Measurements from ENCODE around the gene COBL. TPM values are rescaled to one million over a fixed set of nuclear protein-coding genes. Genes with fewer than 3 reads are reported as not detected.

Gene COBL
- total RNA-seq, 1 experiment from 2014 or later: 52.3 TPM

GRCh38 chr7:51070151-51070550 lies 246.5 kb downstream of the COBL start:
- Histone ChIP-seq H2BK120ac (ENCODE audit: low read depth, low read length, poor library complexity, severe bottlenecking) (no peak overlapping the region), H2BK15ac (ENCODE audit: low read depth, low read length) (no peak overlapping the region), H3K23ac (ENCODE audit: insufficient read length, low read depth, low read length) (no peak overlapping the region), H3K79me1 (ENCODE audit: insufficient read depth, low read depth, low read length, poor library complexity, severe bottlenecking) (no peaks in the 10 kb centered on the region), H2AFZ (ENCODE audit: low read length) (no peak overlapping the region), H4K5ac (ENCODE audit: insufficient read length, low read depth, low read length) (no peak overlapping the region), H3T11ph (ENCODE audit: low read length) (no peak overlapping the region), H2BK5ac (ENCODE audit: insufficient read length, low read length) (no peak overlapping the region), H3K79me2 (ENCODE audit: insufficient read depth, low read length) (no peaks in the 10 kb centered on the region), H3K18ac (ENCODE audit: insufficient read length, low read depth, low read length) (no peak overlapping the region), H3K23me2 (ENCODE audit: insufficient read length, low read depth, low read length, poor library complexity, severe bottlenecking) (no peaks in the 10 kb centered on the region), H3K27ac (ENCODE audit: insufficient read length, low read depth, low read length) (no peak overlapping the region), H3K14ac (ENCODE audit: insufficient read depth, low read length) (no peak overlapping the region), H4K91ac (ENCODE audit: insufficient read length, low read depth, low read length) (no peak overlapping the region), H4K20me1 (ENCODE audit: control insufficient read depth, insufficient read depth, insufficient read length) (no peaks in the 10 kb centered on the region), H4K8ac (replicated peaks; ENCODE audit: insufficient read length, low read depth, low read length) (no peak overlapping the region), H3K4me2 (ENCODE audit: insufficient read depth, insufficient read length, low read length) (no peak overlapping the region), H3K27me3 (ENCODE audit: insufficient read depth, low read length) (no peaks in the 10 kb centered on the region), H2BK20ac (ENCODE audit: low read depth, low read length, poor library complexity, severe bottlenecking) (no peak overlapping the region), H2AK5ac (ENCODE audit: insufficient read length, low read length) (no peak overlapping the region), H2BK12ac (ENCODE audit: insufficient read length, low read depth, low read length) (no peak overlapping the region), H3K4ac (ENCODE audit: low read depth, low read length) (no peak overlapping the region), H3K56ac (ENCODE audit: insufficient read length, low read depth, low read length) (no peak overlapping the region), H3K9me3 (ENCODE audit: control insufficient read depth, low read depth, low read length) (no peaks in the 10 kb centered on the region), H3K4me1 (ENCODE audit: insufficient read depth, low read length) (peaks cover 2% of the 10 kb centered on the region; the same call in 1 of the 2 replicates), H3K9ac (ENCODE audit: extremely low read depth, insufficient read length, low read length) (no peak overlapping the region)
- Mint-ChIP-seq H3K27ac (no peak overlapping the region; a peak in 1 of 7 replicates), H3K4me3 (no peak overlapping the region), H3K36me3 (ENCODE audit: insufficient read depth in 1 of 3, low read depth in 3 of 3) (peaks cover 5 to 7% (median 6%) of the 10 kb centered on the region in 3 experiments; a peak in 4 of 7 replicates), H3K27me3 (ENCODE audit: low read depth) (no peaks in the 10 kb centered on the region), H3K4me1 (peaks cover 6 to 8% of the 10 kb centered on the region in 2 experiments), H3K9me3 (no peaks in the 10 kb centered on the region; a peak in 2 of 5 replicates)
- no peak for DNase-seq
- TF ChIP-seq CTCF (conservative IDR thresholded peaks at IDR 0.05): no peak
- whole genome bisulfite sequencing (ENCODE audit: extremely low coverage, insufficient read length, low lambda C conversion rate): no CpG with 5 or more reads among the region's 3 CpGs

All from H9 (cell line).